HEK293 (cell line): ENCODE results near the gene PLEKHA1.

Experiments
- CTCF ChIA-PET: fragments of 350-600 bp; formaldehyde crosslinking; extraction: SDS; loops from one replicate; lab custom pipeline; 2021; ENCODE audit warnings: antibody characterized with exemption; lab: Yijun Ruan, JAX
- POLR2A ChIA-PET: fragments of 300-600 bp; formaldehyde crosslinking; extraction: SDS; loops from one replicate; lab custom pipeline; 2020; ENCODE audit warnings: antibody characterized with exemption, inconsistent platforms; lab: Yijun Ruan, JAX
- H3K27ac ChIP-seq: fragments of 200-500 bp; sonication (Bioruptor generic); 2 replicates; pipeline ENCODE4 v1.5.1; 2014; ENCODE audit warnings: low read depth, low read length, control low read depth, inconsistent platforms; ENCODE audit errors: extremely low read depth
- H3K36me3 ChIP-seq, 2 experiments: fragments of 200-500 bp in 1 of 2; sonication (Bioruptor generic) in 1 of 2; 1 replicate in 1 of 2; 2 replicates in 1 of 2; pipeline ENCODE4 v1.5.1; 2014 to 2017; ENCODE audit warnings: inconsistent platforms in 2 of 2, low read length in 2 of 2; ENCODE audit not compliant: control insufficient read depth in 2 of 2, insufficient read depth in 1 of 2
- H3K4me1 ChIP-seq: fragments of 200-500 bp; sonication (Bioruptor generic); 2 replicates; pipeline ENCODE4 v1.5.1; 2014; ENCODE audit warnings: mild to moderate bottlenecking, low read length, inconsistent platforms; ENCODE audit not compliant: control insufficient read depth, insufficient read depth
- H3K4me3 ChIP-seq: 2 replicates; pipeline ENCODE4 v1.5.1; 2011; ENCODE audit warnings: low read depth, mild to moderate bottlenecking, control low read depth, low read length, moderate library complexity
- H3K9me3 ChIP-seq: fragments of 200-500 bp; sonication (Bioruptor generic); 2 replicates; pipeline ENCODE4 v1.5.1; 2014; ENCODE audit warnings: low read depth, low read length, inconsistent platforms; ENCODE audit not compliant: control insufficient read depth, insufficient read depth
- EGR2 ChIP-seq: fragments of 450-650 bp; formaldehyde crosslinking; IDR thresholded peaks from 2 replicates; pipeline ENCODE4 v1.5.1; 2016; ENCODE audit warnings: low read depth, missing biosample characterization, missing genetic modification characterization
- GFI1B ChIP-seq: fragments of 450-650 bp; formaldehyde crosslinking; IDR thresholded peaks from 2 replicates; pipeline ENCODE4 v1.5.1; 2016; ENCODE audit warnings: missing biosample characterization, missing genetic modification characterization
- KLF16 ChIP-seq: fragments of 450-650 bp; formaldehyde crosslinking; IDR thresholded peaks from 2 replicates; pipeline ENCODE4 v1.5.1; 2017; ENCODE audit warnings: missing biosample characterization, missing genetic modification characterization
- MYNN ChIP-seq: fragments of 450-650 bp; formaldehyde crosslinking; IDR thresholded peaks from 2 replicates; pipeline ENCODE4 v1.5.1; 2016; ENCODE audit warnings: missing biosample characterization, missing genetic modification characterization, borderline replicate concordance
- OSR2 ChIP-seq: fragments of 450-650 bp; formaldehyde crosslinking; IDR thresholded peaks from 2 replicates; pipeline ENCODE4 v1.5.1; 2016; ENCODE audit warnings: missing biosample characterization, missing genetic modification characterization
- YY1 ChIP-seq: fragments of 450-650 bp; formaldehyde crosslinking; IDR thresholded peaks from 2 replicates; pipeline ENCODE4 v1.5.1; 2018; ENCODE audit warnings: missing biosample characterization, missing genetic modification characterization
- ZFHX2 ChIP-seq: fragments of 450-650 bp; formaldehyde crosslinking; conservative IDR thresholded peaks from 2 replicates; pipeline ENCODE4 v1.5.1; 2016; ENCODE audit warnings: missing biosample characterization, missing genetic modification characterization
- ZNF140 ChIP-seq: fragments of 450-650 bp; formaldehyde crosslinking; IDR thresholded peaks from 2 replicates; pipeline ENCODE4 v1.5.1; 2016; ENCODE audit warnings: missing biosample characterization, missing genetic modification characterization
- ZNF211 ChIP-seq: fragments of 450-650 bp; formaldehyde crosslinking; IDR thresholded peaks from 2 replicates; pipeline ENCODE4 v1.5.1; 2016; ENCODE audit warnings: low read depth, missing biosample characterization, missing genetic modification characterization
- ZNF239 ChIP-seq: fragments of 450-650 bp; formaldehyde crosslinking; IDR thresholded peaks from 2 replicates; pipeline ENCODE4 v1.5.1; 2016; ENCODE audit warnings: missing biosample characterization, missing genetic modification characterization
- ZNF350 ChIP-seq: fragments of 450-650 bp; formaldehyde crosslinking; IDR thresholded peaks from 2 replicates; pipeline ENCODE4 v1.5.0; 2017; ENCODE audit warnings: missing biosample characterization, mild to moderate bottlenecking, missing genetic modification characterization
- ZNF354C ChIP-seq: fragments of 450-650 bp; formaldehyde crosslinking; IDR thresholded peaks from 2 replicates; pipeline ENCODE4 v1.5.1; 2016; ENCODE audit warnings: missing biosample characterization, missing genetic modification characterization, low read depth, borderline replicate concordance
- ZNF366 ChIP-seq: fragments of 450-650 bp; formaldehyde crosslinking; conservative IDR thresholded peaks from 2 replicates; pipeline ENCODE4 v1.5.1; 2016; ENCODE audit warnings: missing biosample characterization, missing genetic modification characterization
- ZNF404 ChIP-seq: fragments of 450-650 bp; formaldehyde crosslinking; IDR thresholded peaks from 2 replicates; pipeline ENCODE4 v1.5.1; 2017; ENCODE audit warnings: missing biosample characterization, missing genetic modification characterization
- ZNF530 ChIP-seq: fragments of 450-650 bp; formaldehyde crosslinking; IDR thresholded peaks from 2 replicates; pipeline ENCODE4 v1.5.1; 2016; ENCODE audit warnings: low read depth, missing biosample characterization, missing genetic modification characterization
- ZNF549 ChIP-seq: fragments of 450-650 bp; IDR thresholded peaks from 2 replicates; pipeline ENCODE4 v1.5.1; 2018; ENCODE audit warnings: missing biosample characterization, missing genetic modification characterization, mild to moderate bottlenecking, inconsistent platforms, moderate library complexity
- ZNF629 ChIP-seq: fragments of 450-650 bp; formaldehyde crosslinking; IDR thresholded peaks from 2 replicates; pipeline ENCODE4 v1.5.1; 2017; ENCODE audit warnings: missing biosample characterization, missing genetic modification characterization
- ZNF654 ChIP-seq: fragments of 450-650 bp; formaldehyde crosslinking; IDR thresholded peaks from 2 replicates; pipeline ENCODE4 v1.5.1; 2016; ENCODE audit warnings: low read depth, missing biosample characterization, missing genetic modification characterization
- ZNF785 ChIP-seq: fragments of 450-650 bp; formaldehyde crosslinking; IDR thresholded peaks from 2 replicates; pipeline ENCODE4 v1.5.1; 2016; ENCODE audit warnings: missing biosample characterization, missing genetic modification characterization
- ZNF837 ChIP-seq: fragments of 450-650 bp; formaldehyde crosslinking; IDR thresholded peaks from 2 replicates; pipeline ENCODE4 v1.5.1; 2016; ENCODE audit warnings: missing biosample characterization, missing genetic modification characterization
- ZSCAN23 ChIP-seq: fragments of 450-650 bp; formaldehyde crosslinking; IDR thresholded peaks from 2 replicates; pipeline ENCODE4 v1.5.1; 2016; ENCODE audit warnings: missing biosample characterization, missing genetic modification characterization
- TF ChIP-seq, protein P1 (sequence below): fragments of 450-650 bp; formaldehyde crosslinking; IDR thresholded peaks from 2 replicates; pipeline ENCODE4 v1.5.1; 2016; ENCODE audit warnings: missing biosample characterization, missing genetic modification characterization
- TF ChIP-seq, protein P2 (sequence below): sonication (generic); formaldehyde crosslinking; IDR thresholded peaks from 2 replicates; pipeline ENCODE4 v1.8.1; 2022; ENCODE audit warnings: mild to moderate bottlenecking, moderate library complexity, missing genetic modification reagents
- TF ChIP-seq, protein P3 (sequence below): fragments of 450-650 bp; formaldehyde crosslinking; IDR thresholded peaks from 2 replicates; pipeline ENCODE4 v1.5.1; 2016; ENCODE audit warnings: missing biosample characterization, missing genetic modification characterization

The PLEKHA1 gene

DNA sequence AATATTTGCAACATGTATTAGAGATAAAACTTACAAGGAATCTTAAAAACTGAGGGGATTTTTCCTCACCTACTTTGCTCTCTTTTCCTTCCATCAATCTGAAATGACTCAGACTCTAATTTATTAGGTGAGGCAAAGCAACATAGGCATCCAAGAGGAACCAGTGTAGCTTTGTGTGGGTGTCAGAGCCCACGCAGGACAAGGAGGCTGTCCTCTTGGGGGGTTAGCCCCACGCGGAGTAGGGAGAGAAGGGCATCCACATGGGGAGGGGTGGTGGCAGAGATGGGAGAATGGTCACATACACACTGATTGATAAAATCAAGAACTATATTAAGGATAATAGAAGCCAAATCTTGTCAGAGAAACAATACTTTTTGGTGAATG lies 46.1 kb downstream of the PLEKHA1 start:
- ChIA-PET CTCF (interaction anchor here (1.0 kb wide), 1 partner anchor 141 kb away, joined by 3 read pairs; no protein-coding TSS in a partner anchor), POLR2A (no interaction called here)
- H3K9me3 ChIP-seq = no peaks in the 10 kb centered on the region
- no peak overlapping the region for H3K27ac ChIP-seq
- TF ChIP-seq EGR2 (peak; percentile 33; the same call in 1 of the 2 replicates), ZFHX2 (tag by site-specific recombination) (peak; percentile 51), ZNF654 (tag by site-specific recombination) (no peak)
- TF ChIP-seq, all 188 proteins: peak for 2
- no peaks in the 10 kb centered on the region for H3K4me1 ChIP-seq
- H3K4me3 ChIP-seq = no peak overlapping the region
- H3K36me3 ChIP-seq = peaks cover 25 to 27% of the 10 kb centered on the region in 2 experiments

DNA sequence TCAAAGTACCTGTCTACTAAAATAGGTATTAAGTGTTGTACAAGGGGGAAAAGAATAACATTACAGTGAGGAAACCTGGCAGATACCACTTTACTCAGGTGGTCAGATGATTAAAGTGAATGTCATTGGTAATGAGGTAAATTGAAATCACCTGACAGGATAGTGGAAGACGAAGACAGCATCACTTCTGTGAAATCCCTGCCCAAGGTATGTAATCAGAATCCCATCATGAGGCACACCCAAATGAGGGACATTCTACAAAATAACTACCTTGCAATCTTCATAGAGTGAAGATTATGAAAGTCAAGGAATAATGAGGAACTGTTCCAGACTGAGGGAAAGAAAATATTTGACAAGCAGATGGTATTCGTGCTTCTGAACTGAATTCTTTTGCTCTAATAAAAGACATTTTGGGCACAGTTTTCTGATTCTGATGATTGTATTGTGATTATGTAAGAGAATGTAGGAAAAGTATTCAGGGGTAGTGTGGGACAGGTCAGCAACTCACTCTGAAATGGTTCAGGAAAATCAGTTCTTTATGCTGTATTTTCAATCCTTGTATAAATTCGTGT lies 46.6 kb downstream of the PLEKHA1 start:
- POLR2A ChIA-PET = no interaction called here
- no peak for TF ChIP-seq ZNF785 (tag by site-specific recombination)
- TF ChIP-seq, protein P1, sequence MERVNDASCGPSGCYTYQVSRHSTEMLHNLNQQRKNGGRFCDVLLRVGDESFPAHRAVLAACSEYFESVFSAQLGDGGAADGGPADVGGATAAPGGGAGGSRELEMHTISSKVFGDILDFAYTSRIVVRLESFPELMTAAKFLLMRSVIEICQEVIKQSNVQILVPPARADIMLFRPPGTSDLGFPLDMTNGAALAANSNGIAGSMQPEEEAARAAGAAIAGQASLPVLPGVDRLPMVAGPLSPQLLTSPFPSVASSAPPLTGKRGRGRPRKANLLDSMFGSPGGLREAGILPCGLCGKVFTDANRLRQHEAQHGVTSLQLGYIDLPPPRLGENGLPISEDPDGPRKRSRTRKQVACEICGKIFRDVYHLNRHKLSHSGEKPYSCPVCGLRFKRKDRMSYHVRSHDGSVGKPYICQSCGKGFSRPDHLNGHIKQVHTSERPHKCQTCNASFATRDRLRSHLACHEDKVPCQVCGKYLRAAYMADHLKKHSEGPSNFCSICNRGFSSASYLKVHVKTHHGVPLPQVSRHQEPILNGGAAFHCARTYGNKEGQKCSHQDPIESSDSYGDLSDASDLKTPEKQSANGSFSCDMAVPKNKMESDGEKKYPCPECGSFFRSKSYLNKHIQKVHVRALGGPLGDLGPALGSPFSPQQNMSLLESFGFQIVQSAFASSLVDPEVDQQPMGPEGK = no peak
- TF ChIP-seq ZNF354C (tag by site-specific recombination) = no peak
- no peak for TF ChIP-seq ZNF366
- no peak for TF ChIP-seq ZNF837
- TF ChIP-seq ZSCAN23 (tag by site-specific recombination) = no peak
- no peak for TF ChIP-seq GFI1B (tag by site-specific recombination)
- TF ChIP-seq OSR2 (tag by site-specific recombination) = no peak
- TF ChIP-seq ZNF140 = no peak
- no peak for TF ChIP-seq ZNF530 (tag by site-specific recombination)
- no peak for TF ChIP-seq MYNN (tag by site-specific recombination)
- TF ChIP-seq, protein P2, sequence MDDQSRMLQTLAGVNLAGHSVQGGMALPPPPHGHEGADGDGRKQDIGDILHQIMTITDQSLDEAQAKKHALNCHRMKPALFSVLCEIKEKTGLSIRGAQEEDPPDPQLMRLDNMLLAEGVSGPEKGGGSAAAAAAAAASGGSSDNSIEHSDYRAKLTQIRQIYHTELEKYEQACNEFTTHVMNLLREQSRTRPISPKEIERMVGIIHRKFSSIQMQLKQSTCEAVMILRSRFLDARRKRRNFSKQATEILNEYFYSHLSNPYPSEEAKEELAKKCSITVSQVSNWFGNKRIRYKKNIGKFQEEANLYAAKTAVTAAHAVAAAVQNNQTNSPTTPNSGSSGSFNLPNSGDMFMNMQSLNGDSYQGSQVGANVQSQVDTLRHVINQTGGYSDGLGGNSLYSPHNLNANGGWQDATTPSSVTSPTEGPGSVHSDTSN (CRISPR knock-in tag) = no peak
- TF ChIP-seq ZNF629 = no peak
- no peak for TF ChIP-seq ZNF239 (tag by site-specific recombination)
- no peak for TF ChIP-seq ZNF211 (tag by site-specific recombination)
- TF ChIP-seq ZNF549 (tag by site-specific recombination) = no peak
- TF ChIP-seq, all 188 proteins: peak for 0
- H3K4me1 ChIP-seq = no peaks in the 10 kb centered on the region
- H3K27ac ChIP-seq = no peak overlapping the region
- no peak overlapping the region for H3K4me3 ChIP-seq
- no peaks in the 10 kb centered on the region for H3K9me3 ChIP-seq
- peaks cover 20 to 30% of the 10 kb centered on the region in 2 experiments for H3K36me3 ChIP-seq
- CTCF ChIA-PET = no interaction called here

DNA sequence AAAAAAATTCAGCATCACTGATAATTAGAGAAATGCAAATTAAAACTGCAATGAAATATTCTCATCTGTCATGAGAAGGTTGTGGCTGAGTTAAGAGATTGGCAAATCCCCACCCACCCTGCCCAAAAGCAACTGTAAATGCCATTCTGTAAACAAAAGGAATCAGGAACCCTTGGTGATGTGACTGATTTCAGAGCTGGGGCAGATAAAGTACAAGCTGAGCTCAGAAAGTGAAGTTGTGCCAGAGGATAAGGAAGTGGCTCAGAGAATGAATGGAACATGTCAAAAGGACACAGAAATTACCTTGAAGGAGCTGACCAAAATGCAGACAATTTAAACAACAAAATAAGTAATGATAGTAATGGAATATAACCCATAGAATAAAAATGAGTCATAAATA lies 47.2 kb downstream of the PLEKHA1 start:
- Histone ChIP-seq H3K4me3 (no peak overlapping the region), H3K9me3 (no peaks in the 10 kb centered on the region), H3K27ac (no peak overlapping the region), H3K4me1 (no peaks in the 10 kb centered on the region), H3K36me3 (peaks cover 15 to 25% of the 10 kb centered on the region in 2 experiments)
- POLR2A ChIA-PET = no interaction called here
- CTCF ChIA-PET = interaction anchor here (0.6 to 0.7 kb wide), 2 partner anchors 172 to 1248 kb away, joined by 3 to 4 read pairs; no protein-coding TSS in a partner anchor
- no peak for TF ChIP-seq ZNF404 (tag by site-specific recombination)
- no peak for TF ChIP-seq YY1 (tag by site-specific recombination)
- TF ChIP-seq KLF16 (tag by site-specific recombination) = no peak
- no peak for TF ChIP-seq ZNF350 (tag by site-specific recombination)
- TF ChIP-seq, protein P3, sequence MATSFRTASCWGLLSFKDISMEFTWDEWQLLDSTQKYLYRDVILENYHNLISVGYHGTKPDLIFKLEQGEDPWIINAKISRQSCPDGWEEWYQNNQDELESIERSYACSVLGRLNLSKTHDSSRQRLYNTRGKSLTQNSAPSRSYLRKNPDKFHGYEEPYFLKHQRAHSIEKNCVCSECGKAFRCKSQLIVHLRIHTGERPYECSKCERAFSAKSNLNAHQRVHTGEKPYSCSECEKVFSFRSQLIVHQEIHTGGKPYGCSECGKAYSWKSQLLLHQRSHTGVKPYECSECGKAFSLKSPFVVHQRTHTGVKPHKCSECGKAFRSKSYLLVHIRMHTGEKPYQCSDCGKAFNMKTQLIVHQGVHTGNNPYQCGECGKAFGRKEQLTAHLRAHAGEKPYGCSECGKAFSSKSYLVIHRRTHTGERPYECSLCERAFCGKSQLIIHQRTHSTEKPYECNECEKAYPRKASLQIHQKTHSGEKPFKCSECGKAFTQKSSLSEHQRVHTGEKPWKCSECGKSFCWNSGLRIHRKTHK = no peak
